ENCODE results near the gene FGD3.

FGD3 gene

DNA sequence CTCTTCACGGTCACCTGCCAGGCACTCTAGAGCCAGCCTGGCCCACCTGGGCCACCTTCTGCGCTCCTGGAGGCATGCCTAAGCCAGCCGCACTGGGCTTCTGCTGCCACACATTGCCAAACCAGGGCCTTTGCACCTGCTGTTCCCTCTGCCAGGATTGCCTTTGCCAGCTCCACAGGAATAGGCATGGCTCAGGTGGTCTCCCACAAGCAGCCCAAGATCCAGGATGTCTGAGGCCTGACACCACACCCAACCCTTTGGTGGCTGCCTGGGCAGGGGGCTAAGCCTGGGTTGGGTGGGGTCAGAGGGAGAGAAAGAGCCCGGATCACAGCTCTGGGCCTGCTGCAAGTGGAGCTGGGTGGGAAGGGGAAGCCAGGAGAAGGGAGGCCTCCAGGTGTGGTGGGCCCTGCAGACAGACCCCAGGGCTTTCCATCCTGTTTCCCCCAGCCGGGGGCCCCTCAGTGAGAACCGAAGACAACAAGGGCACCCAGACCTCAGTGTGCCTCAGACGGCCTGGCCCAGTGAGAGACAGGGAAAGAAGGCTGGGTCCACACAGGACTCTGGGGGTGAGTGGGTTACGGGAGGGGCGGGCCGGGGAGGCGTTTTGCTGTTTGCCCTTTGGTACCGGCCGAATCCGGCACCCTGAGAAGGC is 110.5 kb downstream of the FGD3 start:
- no peak for DNase-seq

DNA sequence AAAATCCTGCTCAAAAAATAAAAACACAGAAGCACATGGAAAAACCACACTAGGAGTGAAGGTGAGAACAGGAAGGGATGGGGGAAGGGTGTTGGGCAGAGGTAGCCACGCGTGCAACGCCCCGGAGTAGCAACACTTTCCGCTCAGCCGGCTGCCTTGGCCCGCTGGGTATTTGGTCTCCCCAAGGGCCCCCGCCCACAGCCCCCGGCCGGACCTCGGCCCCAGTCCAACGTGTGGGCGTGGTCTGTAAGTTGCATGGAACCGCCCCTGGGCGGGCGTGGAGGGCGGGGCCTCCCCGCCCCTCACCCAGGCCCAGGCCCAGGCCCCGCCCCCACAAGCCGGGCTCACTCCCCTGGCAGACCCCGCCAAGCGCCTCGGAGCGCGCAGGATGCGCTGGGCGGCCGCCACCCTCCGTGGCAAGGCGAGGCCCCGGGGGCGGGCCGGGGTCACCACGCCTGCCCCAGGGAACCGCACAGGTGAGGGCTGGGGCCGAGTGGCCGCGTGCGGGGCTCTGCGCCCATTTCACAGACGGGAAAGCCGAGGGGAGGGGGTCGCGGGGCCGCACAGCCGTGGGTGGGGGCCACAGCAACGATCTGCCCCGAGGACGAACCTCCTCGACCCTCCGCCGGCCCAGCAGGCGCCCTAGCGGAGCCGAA is 111.2 kb downstream of the FGD3 start, which contains the start of gene SUSD3:
Gene SUSD3, plus strand, starts transcription at position 347 of the 656 bp plus-strand sequence. Its CDS starts 42 bp downstream, at position 389.
- DNase-seq, result peak; percentile 74

DNA sequence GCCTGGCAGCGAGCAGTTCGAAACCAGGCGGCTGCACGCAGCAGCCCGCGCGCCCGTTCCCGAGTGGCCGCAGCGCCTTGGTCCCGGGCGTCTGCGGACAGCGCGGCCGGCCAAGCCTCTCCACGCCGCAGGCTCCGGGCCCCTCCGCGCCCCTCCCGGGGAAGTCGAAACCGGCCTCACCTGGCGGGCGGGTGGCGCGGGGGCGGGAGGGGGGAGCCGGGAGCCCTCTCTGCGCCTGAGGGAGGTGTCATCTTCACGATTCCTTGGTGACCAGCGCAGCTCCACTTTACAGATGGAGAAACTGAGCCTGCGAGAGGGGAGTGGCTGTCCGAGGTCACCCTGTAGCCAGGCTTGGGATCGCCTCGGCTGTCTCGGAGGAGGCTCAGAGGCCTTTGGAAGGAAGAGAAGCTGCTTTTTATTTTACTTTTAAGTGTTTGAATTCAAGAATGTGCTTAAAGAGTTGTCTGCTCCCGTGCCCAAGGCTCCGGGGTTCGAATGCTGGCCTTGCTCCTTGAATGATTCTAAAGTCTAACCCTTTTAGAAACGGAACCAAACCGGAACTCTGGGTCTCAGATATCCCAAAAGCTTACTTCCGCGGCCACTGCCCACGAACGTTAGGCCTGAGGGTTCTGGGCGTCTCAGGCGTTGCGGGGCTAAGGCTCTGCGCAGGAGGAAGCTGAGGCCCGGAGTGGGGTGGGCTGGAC is 111.8 kb downstream of the FGD3 start:
- DNase-seq, result no peak

DNA sequence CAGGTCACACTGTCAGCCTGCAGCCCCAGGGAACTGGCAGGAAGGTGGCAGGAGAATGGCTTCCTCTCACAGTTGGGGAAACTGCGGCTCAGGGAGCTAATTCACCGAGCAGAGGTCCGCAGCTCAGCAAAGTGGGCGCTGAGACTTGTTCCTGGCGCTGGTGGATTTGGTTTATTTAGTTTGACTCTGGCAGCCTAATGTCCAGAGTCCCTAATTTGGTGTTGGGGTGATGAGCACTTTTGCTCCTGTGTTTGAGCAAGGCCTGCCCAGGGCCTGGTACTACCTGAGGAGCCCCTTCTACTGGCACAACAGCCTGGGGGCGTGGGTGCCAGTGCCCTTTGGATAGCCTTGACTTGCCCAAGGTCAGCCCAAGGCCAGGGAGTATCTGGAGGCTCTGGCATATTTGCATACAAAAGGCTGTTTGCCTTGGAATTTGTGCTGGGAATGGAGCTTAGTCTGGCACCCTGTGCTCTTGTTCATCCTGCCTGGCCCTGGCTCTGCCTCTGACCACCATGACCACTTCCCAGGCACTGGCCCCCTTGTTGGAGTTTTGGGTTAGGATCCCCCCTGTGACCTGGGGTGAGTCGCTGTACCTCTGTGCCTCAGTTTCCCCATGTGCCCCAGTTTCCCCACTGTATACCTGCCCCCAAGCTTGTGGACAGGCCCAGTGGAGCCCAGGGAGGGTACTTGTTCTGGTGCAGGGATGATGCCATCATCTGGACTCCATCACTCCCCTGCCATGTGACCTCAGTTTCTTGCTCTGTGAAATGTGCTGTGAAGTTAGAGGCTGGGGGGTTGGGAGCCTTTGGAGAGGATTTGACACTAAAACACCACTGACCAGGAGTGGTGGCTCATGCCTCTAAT is 112.6 kb downstream of the FGD3 start:
- no peak for DNase-seq

DNA sequence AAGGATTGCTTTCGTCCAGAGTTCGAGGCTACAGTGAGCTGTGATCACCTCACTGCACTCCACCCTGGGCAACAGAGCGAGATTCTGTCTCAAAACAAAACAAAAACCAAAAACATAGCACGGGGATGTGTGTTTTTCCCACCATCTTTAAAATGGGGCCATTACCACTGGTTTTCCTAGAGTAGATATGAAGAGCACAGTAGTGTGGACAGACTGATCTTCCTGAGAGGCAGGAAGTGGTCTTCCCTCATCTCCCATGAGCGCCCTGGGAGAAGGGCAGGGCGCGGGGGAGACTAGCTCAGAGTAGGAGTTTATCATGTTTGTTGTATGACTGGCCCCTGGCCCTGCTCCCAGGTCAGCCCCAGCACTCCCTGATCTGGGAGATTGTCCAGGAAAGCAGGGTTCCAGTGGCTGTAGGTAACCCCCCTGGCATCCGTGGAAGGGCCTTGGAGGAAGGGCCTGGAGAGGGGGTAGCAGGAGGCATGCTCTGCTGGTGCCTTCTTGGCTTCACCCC is 113.5 kb downstream of the FGD3 start:
- no peak for DNase-seq

DNA sequence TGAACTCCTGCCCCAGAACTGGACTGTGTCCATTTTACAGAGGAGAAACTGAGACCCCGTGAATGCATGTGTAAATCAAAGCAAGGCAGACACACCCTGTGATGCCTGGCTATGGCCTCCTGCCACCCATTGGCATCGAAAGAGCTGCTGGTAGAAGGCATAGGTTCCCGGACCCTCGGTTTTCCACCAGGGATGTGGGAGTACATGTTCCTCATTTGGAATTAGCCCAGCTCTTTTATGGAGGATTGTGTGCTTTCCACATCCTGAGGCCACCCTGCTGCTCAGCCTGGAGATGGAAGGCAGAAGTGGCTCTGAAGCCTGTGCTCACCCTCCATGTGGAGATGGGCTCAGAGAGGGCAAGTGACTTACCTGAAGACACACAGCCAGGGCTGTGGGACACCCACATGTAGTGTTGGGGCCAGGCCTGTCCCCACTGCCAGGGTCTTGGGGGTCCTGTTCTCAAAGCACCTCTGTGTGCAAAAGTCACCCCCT is 114.0 kb downstream of the FGD3 start:
- DNase-seq, result no peak

DNA sequence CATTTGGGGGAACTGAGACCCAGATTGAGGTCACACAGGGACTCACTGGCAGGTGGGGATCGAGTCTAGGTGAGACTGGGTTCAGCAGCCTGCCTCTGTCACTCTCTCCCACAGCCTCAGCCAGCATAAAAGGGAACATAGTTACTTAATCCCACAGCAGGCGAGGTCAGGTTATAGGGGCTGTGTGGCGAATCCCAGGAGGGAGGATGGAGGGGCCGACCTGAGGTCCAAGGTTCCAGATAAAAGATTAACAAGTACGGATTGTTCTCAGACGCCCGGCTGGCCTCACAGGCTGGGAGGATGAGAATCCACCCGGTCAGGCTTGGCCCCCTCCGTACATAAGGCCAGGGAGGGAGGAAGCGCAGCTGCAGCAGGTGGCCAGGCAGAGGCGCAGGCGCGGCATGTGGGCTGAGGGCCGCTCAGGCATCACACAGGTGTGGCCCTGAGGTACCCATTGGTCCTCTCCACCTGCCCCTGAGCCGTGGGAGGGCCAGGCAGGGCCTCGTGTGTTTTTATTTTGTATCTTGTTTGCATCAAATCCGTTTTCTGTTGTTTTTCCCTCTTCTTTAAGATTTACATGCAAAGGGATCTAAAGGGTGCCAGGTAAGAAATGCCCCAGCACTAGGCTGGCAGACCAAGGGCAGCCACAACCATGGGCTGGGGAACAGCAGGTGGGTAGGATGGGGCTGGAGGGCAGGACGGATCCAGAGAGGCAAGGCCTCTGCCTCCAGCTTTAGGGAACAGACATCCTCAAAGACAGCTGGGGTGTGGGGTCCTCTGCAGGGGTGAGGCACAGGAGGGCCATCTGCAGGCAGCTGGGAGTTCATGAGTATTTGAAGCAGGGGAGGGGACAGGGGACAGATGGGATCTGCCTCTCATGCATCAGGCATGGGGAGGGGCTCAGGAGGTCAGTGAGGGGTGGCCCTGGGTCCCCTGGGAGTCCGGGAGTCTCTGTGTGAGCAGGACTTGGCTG is 114.8 kb downstream of the FGD3 start:
- no peak for DNase-seq

DNA sequence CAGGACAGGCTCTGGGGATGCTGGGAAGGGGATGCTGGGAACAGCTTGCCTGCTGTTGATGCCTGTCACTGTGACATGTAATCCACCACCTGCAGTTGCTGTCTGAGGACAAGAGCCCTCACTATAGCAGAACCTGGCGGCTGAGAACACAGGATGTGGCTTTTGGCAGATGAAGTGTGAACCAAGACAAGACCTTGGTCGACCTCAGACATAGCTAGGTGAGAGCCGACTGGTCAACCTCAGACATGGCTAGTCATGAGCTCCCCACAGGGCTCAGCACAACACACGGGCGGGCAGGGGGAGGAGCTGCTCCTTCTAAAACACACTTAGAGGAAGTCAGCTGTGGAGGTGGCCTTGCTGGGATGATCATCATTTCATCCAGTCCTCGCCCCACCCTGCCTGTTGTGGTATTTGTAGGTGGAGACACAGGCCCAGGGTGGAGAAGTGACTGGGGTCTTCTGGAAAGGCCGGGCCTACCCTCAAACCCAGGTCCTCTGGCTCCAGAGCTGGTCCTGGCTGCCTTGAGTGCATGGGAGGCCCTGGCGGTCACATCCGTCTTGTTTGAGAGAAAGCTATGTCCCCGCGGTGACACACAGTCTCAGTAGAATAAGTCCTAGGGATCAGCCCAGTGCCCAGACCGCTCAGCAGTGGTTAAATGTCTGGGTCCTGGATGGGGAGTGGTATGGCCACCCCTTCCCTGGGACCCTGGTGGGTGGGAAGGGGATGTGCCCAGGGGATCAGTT is 117.2 kb downstream of the FGD3 start:
- DNase-seq, result no peak

DNA sequence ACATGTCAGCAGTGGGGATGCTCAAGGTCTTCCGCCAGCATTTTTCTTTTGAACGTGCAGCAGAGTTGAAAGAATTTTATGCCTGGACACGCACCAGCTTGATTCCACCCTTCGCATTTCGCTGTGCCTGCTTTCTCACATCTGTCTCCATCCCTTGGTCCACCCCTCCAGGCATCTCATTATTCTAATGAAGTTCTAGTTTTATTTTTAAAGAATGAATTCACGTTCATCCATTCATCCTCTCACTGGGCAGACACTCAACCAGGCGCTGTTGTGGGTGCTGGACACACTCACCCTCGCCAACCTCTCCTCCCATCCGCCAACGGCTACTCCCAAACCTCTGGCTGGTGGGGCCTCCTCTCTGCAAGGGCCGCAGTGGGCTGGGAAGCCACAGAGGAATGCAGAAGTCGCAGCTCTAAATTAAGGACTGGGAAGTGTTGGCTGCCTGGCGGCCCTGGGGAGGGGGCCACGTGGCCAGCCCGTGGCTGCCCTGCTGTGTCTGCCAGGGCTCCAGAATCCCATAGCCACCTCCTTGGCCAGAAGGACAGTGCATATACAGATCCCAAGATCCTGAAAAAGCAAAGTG is 117.9 kb downstream of the FGD3 start:
- DNase-seq, result peak; percentile 64

DNA sequence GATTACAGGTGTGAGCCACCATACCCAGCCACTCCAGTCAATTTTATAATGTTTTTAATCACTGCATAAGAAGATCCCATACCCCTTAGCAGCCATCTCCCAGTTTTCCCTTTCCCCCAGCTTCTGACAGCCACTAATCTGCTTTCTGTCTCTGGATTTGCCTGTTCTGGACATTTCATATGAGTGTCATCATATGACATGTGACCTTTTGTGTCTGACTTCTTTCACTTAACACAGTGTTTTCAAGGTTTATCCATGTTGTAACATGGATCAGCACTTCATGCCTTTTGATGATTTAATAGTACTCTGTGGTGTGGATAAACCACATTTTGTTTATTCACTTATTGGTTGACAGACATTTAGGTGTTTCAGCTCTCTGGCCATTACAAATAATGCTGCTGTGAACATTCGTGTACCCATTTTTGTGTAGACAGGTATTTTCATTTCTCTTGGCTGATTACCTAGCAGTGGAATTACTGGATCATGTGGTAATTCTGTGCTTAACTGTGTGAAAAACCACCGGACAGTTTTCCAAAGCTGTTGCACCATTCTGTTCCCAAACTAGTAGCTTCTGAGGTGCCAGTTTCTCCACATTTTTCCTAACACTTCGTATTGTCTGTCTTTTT is 119.8 kb downstream of the FGD3 start:
- no peak for DNase-seq

DNA sequence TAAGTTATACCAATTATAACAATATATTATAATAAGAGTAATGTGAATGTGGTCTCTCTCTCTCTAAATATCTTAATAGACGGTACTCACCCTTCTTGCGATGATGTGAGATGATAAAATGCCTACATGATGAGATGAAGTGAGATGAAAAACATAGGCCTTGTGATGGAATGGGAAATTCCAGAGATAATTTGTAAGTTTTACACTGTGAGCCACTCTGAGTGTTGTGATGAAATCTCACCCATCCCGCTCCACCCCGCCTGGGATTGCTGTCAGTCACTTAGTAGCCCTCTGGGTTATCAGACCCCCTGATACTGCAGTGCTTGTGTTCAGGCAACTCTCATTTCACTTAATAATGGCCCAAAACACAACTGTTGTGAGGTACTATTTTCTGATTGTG is 121.6 kb downstream of the FGD3 start:
- DNase-seq, result no peak

DNA sequence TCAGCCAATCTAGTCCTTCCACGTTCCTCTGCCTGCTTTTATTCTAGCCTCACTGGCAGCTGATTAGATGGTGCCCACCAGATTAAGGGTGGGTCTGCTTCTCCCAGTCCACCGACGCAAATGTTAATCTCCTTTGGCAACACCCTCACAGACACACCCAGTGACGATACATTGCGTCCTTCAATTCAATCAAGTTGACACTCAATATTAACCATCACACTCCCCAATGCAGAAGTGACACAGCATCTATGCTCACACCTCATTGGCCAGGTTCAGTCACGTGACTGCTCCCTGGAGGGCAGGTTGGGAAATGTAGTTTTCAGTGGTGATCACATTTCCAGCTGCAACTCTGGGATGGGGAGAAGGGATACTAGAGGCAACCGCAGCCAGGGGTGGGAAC is 124.1 kb downstream of the FGD3 start:
- peak; percentile 25 for DNase-seq

DNA sequence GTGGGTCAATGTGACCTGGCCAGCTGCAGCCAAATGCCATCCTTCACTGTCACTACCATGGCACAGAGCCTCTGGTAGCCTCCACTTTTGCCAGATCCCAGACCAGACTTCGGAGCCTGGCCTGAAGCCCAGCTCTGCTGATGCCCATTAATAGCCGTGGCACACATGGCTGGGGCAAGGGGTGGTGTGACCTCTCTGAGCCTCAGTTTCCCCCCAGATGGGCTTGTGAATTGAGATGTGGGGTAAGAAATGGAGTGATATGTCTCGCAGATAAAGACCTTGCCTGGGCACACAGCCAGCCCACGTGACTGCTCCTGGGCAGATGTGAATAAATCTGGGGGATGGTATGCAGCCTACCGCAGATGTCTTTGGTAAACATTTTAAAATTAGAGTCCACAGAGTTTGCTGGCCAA is 125.1 kb downstream of the FGD3 start:
- DNase-seq, result peak; percentile 45

DNA sequence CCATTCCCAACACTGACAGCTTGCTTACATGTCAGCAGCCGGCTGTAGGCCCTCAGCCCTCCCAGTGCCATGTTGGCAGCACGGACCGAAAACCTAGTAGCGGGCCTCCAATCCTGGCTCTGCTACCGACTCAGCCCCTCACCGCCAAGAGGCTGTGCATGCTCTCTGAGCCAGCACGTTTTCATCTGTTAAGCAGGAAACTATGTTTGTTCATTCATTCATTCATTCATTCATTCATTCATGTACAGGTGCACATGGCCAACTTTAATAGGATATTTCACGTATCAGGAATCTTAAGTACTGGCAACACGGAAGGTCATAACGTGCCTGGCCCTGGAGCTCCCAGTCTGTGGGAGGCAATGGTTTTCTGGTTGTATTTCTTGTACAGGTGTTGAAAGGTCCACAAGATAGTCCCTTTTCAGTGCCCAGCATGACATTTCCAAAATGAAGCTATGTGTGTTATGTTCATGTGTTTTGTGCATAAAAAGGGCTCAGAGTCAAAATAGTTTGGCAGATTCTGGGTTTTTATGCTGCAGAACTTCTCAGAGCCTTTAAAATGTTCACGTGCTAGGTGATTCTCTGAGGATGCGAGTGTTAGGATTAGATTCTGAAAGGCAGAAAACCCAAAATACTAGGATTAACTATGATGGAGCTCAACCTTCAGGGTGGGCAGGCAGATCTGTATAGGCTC is 128.9 kb downstream of the FGD3 start:
- no peak for DNase-seq

DNA sequence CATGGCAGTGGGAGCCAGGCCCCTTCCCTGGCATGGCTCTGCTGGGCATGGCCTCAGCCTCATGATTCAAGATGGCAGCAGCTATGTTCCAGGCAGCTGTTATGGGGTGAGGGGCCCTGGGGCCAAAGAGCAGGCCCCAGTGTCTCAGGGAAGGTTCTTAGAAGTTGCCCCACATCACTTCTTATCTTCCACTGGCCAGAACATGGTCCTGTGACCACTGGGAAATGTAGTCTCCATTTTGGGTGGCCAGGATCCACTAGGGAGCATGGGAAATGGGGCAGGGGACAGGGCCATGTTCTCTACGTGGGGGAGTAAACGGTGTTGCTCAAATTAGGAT is 129.4 kb downstream of the FGD3 start:
- DNase-seq, result peak; percentile 12

DNA sequence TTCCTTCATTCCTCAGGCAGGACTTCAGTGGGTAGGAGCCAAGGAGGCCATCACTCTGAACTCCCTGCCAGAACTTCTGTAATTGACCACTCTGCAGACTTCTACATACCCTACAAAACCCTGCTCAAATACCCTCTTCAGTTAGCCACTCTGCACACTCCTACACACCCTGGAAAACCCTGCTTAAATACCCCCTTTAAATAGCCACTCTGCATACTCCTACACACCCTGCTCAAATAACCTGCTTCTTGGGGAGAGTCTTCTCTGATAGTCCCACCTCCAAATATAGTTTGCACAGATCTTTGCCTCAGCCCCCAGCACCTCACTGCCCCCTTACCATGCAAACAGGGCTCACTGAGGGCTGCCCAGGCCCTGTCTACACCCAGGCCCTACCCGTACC is 130.0 kb downstream of the FGD3 start:
- peak; percentile 13 for DNase-seq

DNA sequence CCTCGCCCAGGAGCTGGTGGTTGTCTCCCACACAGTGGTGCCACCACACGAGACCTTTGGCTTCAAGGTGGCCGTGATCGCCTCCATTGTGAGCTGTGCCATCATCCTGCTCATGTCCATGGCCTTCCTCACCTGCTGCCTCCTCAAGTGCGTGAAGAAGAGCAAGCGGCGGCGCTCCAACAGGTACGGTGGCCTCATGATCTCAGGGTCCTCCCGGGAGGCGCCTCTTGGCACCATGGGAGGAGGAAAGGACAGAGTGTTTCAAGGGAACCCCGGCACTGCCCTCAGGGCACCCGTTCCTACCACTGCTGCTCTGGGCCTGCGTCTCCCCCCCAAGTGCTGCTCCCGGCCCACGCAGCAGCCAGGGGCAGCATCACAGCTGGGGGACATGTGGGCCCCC is 130.5 kb downstream of the FGD3 start:
- peak; percentile 15 for DNase-seq

DNA sequence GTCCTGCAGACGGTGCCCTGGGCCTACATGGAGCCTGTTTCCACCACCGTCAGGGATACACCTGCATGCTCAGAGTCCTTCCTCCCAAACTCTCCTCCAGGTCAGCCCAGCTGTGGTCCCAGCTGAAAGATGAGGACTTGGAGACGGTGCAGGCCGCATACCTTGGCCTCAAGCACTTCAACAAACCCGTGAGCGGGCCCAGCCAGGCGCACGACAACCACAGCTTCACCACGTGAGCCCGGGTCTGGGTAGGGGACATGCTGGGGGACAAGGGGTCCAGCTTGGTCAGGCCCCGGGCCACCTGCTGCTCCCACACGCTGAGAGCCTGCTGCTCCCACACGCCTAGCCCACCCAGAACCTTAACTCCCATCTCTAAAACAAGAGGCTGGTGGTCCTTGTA is 132.0 kb downstream of the FGD3 start:
- peak; percentile 29 for DNase-seq

DNA sequence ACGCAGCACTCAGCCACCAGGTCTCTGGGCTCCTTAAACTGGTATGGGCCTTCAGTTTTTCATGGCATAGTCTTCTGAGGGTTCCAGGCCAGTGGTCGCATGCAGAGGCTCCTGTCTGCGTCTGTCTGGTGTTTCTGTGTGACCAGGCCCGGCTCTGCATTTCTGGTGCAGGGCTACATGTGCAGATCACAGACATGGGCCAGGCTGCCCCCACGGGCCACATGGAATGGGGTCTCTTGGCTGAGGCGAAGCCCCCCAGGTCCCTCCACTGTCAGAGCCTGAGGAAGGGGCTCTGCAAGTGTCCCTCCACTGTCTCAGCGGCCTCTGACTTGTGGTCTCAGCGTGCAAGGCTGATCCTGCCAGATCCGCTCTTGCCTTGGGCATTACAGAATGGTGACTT is 133.1 kb downstream of the FGD3 start:
- DNase-seq, result peak; percentile 28

All from left hindlimb (tissue), 1 donor.